ENCODE data around the gene TNFRSF18. TPM values are rescaled to one million over a fixed set of nuclear protein-coding genes. Genes with fewer than 3 reads are reported as not detected.

TNFRSF18 gene
- total and polyA plus RNA-seq, 2 donors (not counting 3 experiments of a cell fraction or from before 2014, with no cell fraction given): not detected

GRCh38 chr1:1173061-1173792 lies 33.2 kb downstream of the TNFRSF18 start:
- Histone ChIP-seq H3K9me1 (replicated peaks; ENCODE audit: control insufficient read depth, extremely low read depth, insufficient read depth, low read length) (no peaks in the 10 kb centered on the region), H2AFZ (ENCODE audit: low read depth, low read length) (no peak overlapping the region), H3K36me3 (ENCODE audit: control insufficient read depth in 2 of 2, extremely low read depth in 1 of 2, insufficient read depth in 2 of 2, low read length in 2 of 2) (no peaks in the 10 kb centered on the region), H3K27me3 (ENCODE audit: control insufficient read depth in 2 of 2, insufficient read depth in 2 of 2, low read length in 2 of 2) (peaks cover 16% of the 10 kb centered on the region in 2 experiments), H4K20me1 (replicated peaks; ENCODE audit: control insufficient read depth, extremely low read depth, insufficient read depth, low read length) (no peaks in the 10 kb centered on the region), H3K4me3 (replicated peaks in 1 of 3; ENCODE audit: insufficient read depth in 1 of 3, low read depth in 1 of 3, low read length in 3 of 3) (no peak overlapping the region), H3K9me3 (replicated peaks; ENCODE audit: control insufficient read depth, insufficient read depth, low read length) (no peaks in the 10 kb centered on the region), H3K9ac (replicated peaks; ENCODE audit: extremely low read depth, insufficient read depth, low read length) (no peak overlapping the region), H3K4me1 (ENCODE audit: control insufficient read depth, extremely low read depth, insufficient read depth, low read length) (no peaks in the 10 kb centered on the region), H3K27ac (ENCODE audit: insufficient read depth, low read depth, low read length) (no peak overlapping the region), H3K79me2 (ENCODE audit: control insufficient read depth, insufficient read depth, low read length) (no peaks in the 10 kb centered on the region), H3K4me2 (ENCODE audit: insufficient read depth, low read length) (no peak overlapping the region)
- BruUV-seq (replicated peaks): no TSS peak
- intact Hi-C loops (cut with micrococcal nuclease) (no loop called here), dilution Hi-C loops (cut with MboI; ENCODE audit: extremely low pct_ligation_motif_present, low sequenced_read_pairs) (no loop called here)
- POLR2A ChIA-PET: no interaction called here
- no peak for TF ChIP-seq MYC (IDR thresholded peaks at IDR 0.05; ENCODE audit: low read depth, low read length)
- TF ChIP-seq FOS (IDR thresholded peaks at IDR 0.05; ENCODE audit: borderline replicate concordance, insufficient read depth, low read length): no peak
- DNase-seq (ENCODE audit: low read depth, low spot score) (no peak), FAIRE-seq (no peak)
- CTCF ChIA-PET: interaction anchor here (1.0 to 1.6 kb wide), 2 partner anchors 14 to 51 kb away, joined by 3 to 5 read pairs; no protein-coding TSS in a partner anchor

- intact Hi-C loops (cut with micrococcal nuclease) (no loop called here), dilution Hi-C loops (cut with MboI; ENCODE audit: extremely low pct_ligation_motif_present, low sequenced_read_pairs) (no loop called here)
- ChIA-PET POLR2A (no interaction called here), CTCF (interaction anchor here (1.1 kb wide), 1 partner anchor 16 kb away, joined by 3 read pairs; no protein-coding TSS in a partner anchor)
- no TSS peak for BruUV-seq (replicated peaks)
- Histone ChIP-seq H3K9me3 (replicated peaks; ENCODE audit: control insufficient read depth, insufficient read depth, low read length) (no peaks in the 10 kb centered on the region), H3K36me3 (ENCODE audit: control insufficient read depth in 2 of 2, extremely low read depth in 1 of 2, insufficient read depth in 2 of 2, low read length in 2 of 2) (no peaks in the 10 kb centered on the region), H2AFZ (ENCODE audit: low read depth, low read length) (no peak overlapping the region), H3K27ac (ENCODE audit: insufficient read depth, low read depth, low read length) (no peak overlapping the region), H3K4me3 (replicated peaks in 1 of 3; ENCODE audit: insufficient read depth in 1 of 3, low read depth in 1 of 3, low read length in 3 of 3) (no peak overlapping the region), H3K4me1 (ENCODE audit: control insufficient read depth, extremely low read depth, insufficient read depth, low read length) (no peaks in the 10 kb centered on the region), H3K9ac (replicated peaks; ENCODE audit: extremely low read depth, insufficient read depth, low read length) (no peak overlapping the region), H3K27me3 (ENCODE audit: control insufficient read depth in 2 of 2, insufficient read depth in 2 of 2, low read length in 2 of 2) (peaks cover 16% of the 10 kb centered on the region in 2 experiments), H3K79me2 (ENCODE audit: control insufficient read depth, insufficient read depth, low read length) (no peaks in the 10 kb centered on the region), H3K4me2 (ENCODE audit: insufficient read depth, low read length) (no peak overlapping the region), H3K9me1 (replicated peaks; ENCODE audit: control insufficient read depth, extremely low read depth, insufficient read depth, low read length) (no peaks in the 10 kb centered on the region), H4K20me1 (replicated peaks; ENCODE audit: control insufficient read depth, extremely low read depth, insufficient read depth, low read length) (no peaks in the 10 kb centered on the region)
- FAIRE-seq (no peak), DNase-seq (ENCODE audit: low read depth, low spot score) (no peak)
- TF ChIP-seq EZH2 (IDR thresholded peaks at IDR 0.05; ENCODE audit: borderline replicate concordance, low read depth, low read length, severe bottlenecking): no peak
- TF ChIP-seq POLR2AphosphoS5 (IDR thresholded peaks at IDR 0.05; ENCODE audit: insufficient read depth, low read depth, low read length): no peak
- no peak for TF ChIP-seq GATA2 (IDR thresholded peaks at IDR 0.05; ENCODE audit: insufficient read depth, insufficient read length, low read depth, low read length)
- no peak for TF ChIP-seq JUN (IDR thresholded peaks at IDR 0.05; ENCODE audit: borderline replicate concordance, insufficient read depth, insufficient read length, low read depth)
- TF ChIP-seq FOS (IDR thresholded peaks at IDR 0.05; ENCODE audit: borderline replicate concordance, insufficient read depth, low read length): no peak
- no peak for TF ChIP-seq POLR2A (IDR thresholded peaks at IDR 0.05; ENCODE audit: low read depth, low read length)
- TF ChIP-seq MYC (IDR thresholded peaks at IDR 0.05; ENCODE audit: low read depth, low read length): no peak
- TF ChIP-seq MAX (IDR thresholded peaks at IDR 0.05; ENCODE audit: insufficient read depth, insufficient read length): no peak
- no peak for TF ChIP-seq CTCF (IDR thresholded peaks at IDR 0.05; ENCODE audit: extremely low read depth in 1 of 2, insufficient read depth in 1 of 2, low read depth in 1 of 2, low read length in 2 of 2)
These were observed 34.6 kb downstream of the TNFRSF18 start for GRCh38 chr1:1171546-1172340.

Measured in endothelial cell of umbilical vein (primary cell).